WI38 (cell line): ENCODE measurements around the gene ICA1.

Experiments
- H3K4me3 ChIP-seq: 2 replicates; pipeline ENCODE4 v1.5.1; 2011; ENCODE audit warnings: low read depth, mild to moderate bottlenecking, control low read depth, low read length
- TF ChIP-seq, protein P1 (sequence below): IDR thresholded peaks from 2 replicates; pipeline ENCODE4 v1.5.1; 2012; ENCODE audit warnings: low read depth, mild to moderate bottlenecking, control low read depth, low read length

Gene ICA1

GRCh38 chr7:8136051-8136730 is 125.8 kb downstream of the ICA1 start:
- TF ChIP-seq, protein P1, sequence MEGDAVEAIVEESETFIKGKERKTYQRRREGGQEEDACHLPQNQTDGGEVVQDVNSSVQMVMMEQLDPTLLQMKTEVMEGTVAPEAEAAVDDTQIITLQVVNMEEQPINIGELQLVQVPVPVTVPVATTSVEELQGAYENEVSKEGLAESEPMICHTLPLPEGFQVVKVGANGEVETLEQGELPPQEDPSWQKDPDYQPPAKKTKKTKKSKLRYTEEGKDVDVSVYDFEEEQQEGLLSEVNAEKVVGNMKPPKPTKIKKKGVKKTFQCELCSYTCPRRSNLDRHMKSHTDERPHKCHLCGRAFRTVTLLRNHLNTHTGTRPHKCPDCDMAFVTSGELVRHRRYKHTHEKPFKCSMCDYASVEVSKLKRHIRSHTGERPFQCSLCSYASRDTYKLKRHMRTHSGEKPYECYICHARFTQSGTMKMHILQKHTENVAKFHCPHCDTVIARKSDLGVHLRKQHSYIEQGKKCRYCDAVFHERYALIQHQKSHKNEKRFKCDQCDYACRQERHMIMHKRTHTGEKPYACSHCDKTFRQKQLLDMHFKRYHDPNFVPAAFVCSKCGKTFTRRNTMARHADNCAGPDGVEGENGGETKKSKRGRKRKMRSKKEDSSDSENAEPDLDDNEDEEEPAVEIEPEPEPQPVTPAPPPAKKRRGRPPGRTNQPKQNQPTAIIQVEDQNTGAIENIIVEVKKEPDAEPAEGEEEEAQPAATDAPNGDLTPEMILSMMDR: no peak
- no peak overlapping the region for H3K4me3 ChIP-seq

GRCh38 chr7:8135417-8135816 is 126.5 kb downstream of the ICA1 start:
- TF ChIP-seq, protein P1: no peak
- H3K4me3 ChIP-seq: no peak overlapping the region

GRCh38 chr7:8134089-8134733 is 127.8 kb downstream of the ICA1 start:
- TF ChIP-seq, protein P1: no peak
- no peak overlapping the region for H3K4me3 ChIP-seq

GRCh38 chr7:8133188-8133848 is 128.6 kb downstream of the ICA1 start:
- H3K4me3 ChIP-seq: no peak overlapping the region
- TF ChIP-seq, protein P1: no peak

- TF ChIP-seq, protein P1: no peak
- H3K4me3 ChIP-seq: no peak overlapping the region
Measured at GRCh38 chr7:8131694-8132605, 130.0 kb downstream of the ICA1 start.

DNA sequence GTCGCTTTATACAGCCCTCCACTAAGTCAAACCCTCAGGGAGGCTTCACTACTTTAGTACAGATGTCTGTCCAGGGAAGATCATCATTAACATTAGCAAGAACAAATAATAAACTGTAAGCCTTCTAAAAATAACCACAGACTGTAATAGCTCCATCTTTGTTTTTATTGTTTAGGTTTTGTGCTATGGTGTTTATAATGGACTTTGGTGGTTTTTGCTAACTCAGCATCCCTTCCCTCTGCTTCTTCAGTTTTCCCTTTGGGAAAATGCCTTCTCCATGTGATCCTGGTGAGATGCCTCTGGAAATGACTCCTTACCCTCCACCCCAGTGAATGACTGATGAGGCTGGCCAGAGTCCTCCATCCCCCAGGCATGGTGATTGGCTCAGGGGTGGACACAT is 131.3 kb downstream of the ICA1 start:
- TF ChIP-seq, protein P1: no peak
- no peak overlapping the region for H3K4me3 ChIP-seq
